HG02610 (cell line): ENCODE measurements around the gene AFF3.

ENCODE experiments used
- ATAC-seq: cut with Tn5 transposase; IDR thresholded peaks from one replicate; pipeline ENCODE4 v1.9.1; 2021; ENCODE audit warnings: mild to moderate bottlenecking, moderate library complexity; ENCODE audit not compliant: unreplicated experiment

The AFF3 gene

GRCh38 chr2:100045000-100045399 lies 97.4 kb downstream of the AFF3 start:
- ATAC-seq = no peak

DNA sequence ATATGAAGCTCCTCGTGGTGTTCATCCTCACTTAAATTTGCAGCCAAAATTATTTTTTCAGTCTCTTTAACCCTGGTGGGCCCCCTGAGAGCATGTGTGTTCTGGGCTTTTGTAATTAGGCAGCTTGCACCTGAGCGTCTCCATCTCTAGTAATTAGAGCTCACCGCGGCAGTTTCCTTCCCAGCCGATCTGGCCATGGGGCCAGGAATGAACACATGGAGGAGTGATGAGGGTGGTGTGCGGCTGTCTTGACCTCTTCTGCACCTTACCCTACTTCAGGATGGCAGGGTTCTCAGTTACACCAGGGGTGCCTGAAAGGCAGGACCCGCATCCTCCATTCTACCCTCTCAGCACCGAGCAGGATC lies 98.5 kb downstream of the AFF3 start:
- ATAC-seq = no peak

DNA sequence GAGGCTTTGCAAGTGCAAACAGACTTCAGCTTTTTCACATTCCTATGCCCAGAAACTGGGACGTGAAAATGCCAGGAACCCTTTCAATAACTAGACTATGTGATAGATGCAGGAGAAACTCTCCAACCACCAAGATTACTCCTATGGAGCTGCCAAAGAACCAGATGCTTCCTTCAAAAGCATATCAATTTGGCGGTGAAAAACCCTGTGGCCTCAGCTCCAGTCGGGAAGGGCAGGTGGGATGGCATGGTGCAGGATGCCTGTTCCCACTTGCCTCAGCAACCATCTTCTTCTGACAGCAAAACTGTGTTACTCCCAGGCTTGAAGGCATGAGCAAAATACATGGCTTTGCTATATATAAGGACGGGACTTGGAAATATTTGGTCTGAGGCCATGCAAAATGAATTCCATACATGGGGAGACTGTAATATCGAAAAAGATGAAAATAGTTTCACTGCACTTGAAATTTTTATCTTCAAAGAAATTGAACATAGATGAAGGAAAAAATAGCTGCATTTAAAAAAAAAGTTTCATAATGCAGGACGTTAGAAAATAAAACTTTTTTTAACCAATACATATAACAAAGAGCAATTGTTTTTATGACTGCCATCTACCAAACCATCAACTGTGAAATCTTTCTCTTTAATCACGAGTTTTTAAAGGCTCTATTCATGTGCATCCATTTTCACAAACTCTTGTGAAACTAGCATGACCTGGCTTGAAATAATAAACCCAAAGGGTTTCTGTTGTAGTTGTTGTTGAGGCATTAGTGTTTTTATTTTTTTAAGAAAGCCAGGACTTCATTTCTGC lies 99.1 kb downstream of the AFF3 start:
- no peak for ATAC-seq

GRCh38 chr2:100042562-100042961 lies 99.8 kb downstream of the AFF3 start:
- no peak for ATAC-seq

GRCh38 chr2:100041946-100042345 lies 100.4 kb downstream of the AFF3 start:
- no peak for ATAC-seq

DNA sequence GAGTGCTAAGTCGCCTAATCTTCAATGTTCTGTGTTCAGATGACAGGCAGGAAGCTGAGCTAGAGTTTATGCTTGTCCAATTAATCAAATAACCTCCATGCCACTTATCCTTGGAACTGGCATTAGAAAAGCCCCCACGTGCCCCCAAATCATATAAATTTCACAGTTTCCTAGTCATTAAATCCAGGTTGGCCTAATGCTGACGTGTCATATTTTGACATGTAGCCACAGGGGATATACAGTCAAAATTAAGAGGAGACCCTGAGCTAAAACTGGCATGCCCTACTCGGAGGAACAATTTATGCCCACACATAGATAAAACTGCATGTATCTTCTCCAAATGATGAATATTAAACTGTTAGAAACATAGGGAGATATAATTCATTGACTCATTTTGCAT lies 101.0 kb downstream of the AFF3 start:
- ATAC-seq = no peak

GRCh38 chr2:100040906-100041305 lies 101.5 kb downstream of the AFF3 start:
- ATAC-seq = no peak

GRCh38 chr2:100039291-100039980 lies 103.0 kb downstream of the AFF3 start:
- ATAC-seq = no peak

DNA sequence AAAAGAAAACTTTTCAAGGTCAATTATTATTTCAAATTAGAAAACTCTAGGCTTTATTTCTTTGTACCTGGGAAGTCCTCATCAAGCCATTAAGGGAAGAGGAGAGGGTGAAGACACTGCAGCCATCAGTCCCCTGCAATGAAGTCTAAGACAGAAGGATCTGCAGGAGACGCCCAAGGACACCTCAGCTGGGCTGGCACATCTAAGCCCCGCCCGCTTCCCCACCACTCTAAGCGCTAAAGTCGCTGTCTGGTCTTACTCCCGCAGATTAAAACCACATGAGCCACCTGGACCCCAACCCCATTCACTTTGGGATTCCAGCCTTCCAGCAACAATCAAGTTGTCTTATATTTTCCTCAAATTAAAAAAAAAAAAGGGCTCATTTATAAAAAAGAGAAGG lies 104.4 kb downstream of the AFF3 start:
- ATAC-seq = no peak

DNA sequence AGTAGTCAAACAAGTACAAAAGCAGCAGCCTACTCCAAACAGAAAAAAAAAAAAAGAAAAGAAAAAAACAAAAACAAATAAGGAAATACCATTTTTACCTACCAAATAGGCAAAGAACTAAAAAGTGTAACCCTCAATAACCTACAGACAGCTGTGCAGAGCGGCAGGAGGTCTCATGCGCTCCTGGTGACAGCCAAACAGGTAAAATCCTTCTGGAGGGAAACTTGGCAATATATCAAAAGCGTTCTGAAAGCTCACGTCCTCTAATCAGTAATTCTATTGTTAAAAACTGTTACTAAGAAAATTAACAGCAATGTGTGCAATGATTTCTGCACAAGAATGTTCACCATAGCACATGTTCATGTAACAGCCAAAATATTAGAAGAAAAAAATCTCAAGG lies 105.6 kb downstream of the AFF3 start:
- no peak for ATAC-seq

DNA sequence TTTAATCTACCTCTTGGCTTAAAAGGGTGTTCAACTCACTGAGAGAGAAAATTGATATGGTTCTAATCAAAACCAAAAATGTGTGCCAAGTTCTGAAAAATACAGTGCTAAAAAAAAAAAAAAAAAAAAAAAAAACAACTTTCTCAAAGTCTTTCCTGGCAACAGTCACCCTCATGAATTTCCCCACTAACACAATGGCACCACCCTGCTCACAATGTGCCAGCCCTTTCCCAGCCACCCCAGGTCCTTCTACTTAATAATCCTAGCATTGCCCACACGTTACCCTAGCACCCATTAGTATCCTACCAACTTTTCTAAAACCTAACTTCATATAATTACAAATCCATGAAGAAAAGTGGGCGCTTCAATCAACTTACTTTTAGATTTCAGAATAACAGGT lies 106.4 kb downstream of the AFF3 start:
- ATAC-seq = no peak

- no peak for ATAC-seq
These were observed 108.0 kb downstream of the AFF3 start for GRCh38 chr2:100034431-100034830.

DNA sequence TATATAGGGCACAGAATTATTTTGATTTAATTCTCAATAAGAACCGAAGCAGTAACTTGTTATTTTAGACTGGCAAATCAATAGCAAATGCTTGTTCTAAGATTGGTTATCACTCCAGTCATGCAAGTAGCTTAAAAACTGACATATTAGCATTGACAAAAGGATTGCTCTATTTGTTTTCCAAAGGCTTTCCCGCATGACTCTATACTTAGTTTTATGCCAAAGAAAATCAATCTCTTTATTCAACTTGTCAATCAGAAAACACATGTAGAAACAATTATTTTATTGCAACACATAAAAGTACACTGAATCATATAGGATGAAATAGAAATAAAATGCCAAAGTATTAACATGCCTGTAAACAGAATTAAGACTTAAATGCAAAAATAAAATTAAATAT lies 108.4 kb downstream of the AFF3 start:
- ATAC-seq = no peak

- ATAC-seq = no peak
These were observed 110.8 kb downstream of the AFF3 start for GRCh38 chr2:100031604-100032003.

DNA sequence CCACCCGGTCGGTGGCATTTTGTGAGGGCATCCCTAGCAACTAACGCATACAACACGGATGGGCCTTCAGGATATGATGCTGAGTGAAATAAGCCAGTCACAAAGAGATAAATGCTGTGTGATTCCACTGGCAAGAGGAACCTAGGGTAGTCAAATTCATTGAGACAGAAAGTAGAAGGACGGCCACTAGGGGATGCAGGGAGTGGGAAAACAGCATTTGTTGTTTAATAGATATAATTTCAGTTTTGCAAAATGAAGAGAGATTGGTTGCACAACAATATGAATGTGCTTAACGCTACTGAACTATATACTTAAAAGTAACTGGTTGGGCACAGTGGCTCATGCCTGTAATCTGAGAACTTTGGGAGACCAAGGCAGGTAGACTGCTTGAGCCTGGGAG lies 112.9 kb downstream of the AFF3 start:
- ATAC-seq = no peak

DNA sequence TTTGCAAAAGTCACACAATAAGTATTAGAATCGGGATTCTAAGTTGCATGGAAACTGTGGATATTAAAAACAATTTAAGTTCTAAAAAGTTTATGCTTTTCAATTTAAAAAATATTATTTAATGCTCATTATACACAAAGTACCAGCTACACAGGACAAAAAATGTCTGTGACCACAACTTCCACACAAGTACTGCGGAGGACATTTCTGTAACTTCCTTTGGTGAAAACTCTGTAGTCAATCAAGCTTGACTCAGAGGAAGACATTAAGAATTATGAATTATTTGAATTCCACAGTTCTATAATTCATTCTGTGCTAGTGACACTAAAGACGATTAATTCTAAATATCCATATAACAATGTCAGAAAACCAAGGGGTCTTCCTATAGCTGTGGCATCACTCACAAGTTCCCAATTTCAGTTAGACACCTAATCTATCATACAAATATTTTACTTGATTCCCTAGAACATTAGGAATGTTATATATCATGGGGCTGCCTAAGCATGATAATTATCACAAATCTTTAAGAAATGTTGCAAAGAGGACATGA lies 120.5 kb downstream of the AFF3 start:
- no peak for ATAC-seq

GRCh38 chr2:100019499-100019898 lies 122.9 kb downstream of the AFF3 start:
- ATAC-seq = no peak

DNA sequence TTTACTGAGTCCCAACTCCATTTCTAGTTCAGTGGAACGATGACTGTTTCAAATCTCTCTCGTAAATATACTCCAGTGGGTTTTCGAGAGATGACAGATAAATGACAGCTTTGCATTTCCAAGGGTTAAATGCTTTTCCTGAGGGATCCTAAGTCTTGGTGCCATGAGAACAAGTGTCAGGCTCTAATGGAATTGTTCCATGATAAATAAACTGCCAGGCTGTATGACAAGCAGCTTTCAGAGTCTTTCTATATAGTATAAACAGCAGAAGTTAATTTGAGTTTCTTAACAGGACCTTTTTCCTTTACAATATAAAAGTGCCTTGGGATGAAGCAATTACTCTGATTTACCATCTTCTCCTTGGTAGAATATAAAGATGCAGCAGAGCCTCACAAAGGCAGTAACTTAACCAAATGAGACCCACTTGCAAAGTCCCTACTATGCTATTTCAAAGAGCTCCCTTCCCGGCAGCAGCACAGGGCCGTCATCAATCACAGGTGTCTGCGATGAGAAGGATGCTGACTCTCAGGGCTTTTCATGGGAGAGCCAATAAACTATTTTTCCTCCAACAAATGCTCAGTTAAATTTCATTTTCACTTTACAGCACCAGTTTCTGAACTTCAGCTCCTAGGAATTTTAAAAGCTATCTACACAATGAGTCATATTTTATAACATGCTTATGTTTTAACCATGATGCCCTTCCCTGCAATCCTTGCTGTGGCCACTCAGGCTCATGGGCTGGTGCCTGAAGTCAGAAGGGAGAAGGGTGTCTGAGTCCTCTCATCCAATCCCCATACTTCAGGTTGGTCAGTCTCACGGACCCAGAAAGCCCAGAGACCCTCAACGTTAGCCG lies 123.8 kb downstream of the AFF3 start:
- ATAC-seq = no peak

DNA sequence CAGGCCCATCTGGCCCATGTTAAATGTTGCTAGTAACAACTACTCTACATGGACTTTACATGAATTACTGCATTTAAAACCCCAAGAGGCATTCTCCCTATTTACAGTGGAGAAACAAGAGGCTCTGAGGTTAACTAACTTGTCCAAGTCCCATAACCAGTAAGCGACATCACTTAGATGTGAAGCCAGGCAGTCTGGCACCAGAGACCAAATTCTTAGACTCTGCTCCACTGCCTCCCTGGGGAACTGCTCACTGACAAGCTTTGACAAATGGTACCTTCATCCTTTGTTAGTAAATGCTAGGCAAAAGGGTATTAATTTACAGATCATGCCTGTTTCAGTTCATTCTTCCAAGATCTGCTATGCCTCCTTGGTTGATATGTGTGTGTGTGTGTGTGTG lies 124.8 kb downstream of the AFF3 start:
- ATAC-seq = no peak

GRCh38 chr2:100016756-100017155 lies 125.6 kb downstream of the AFF3 start:
- ATAC-seq = no peak

DNA sequence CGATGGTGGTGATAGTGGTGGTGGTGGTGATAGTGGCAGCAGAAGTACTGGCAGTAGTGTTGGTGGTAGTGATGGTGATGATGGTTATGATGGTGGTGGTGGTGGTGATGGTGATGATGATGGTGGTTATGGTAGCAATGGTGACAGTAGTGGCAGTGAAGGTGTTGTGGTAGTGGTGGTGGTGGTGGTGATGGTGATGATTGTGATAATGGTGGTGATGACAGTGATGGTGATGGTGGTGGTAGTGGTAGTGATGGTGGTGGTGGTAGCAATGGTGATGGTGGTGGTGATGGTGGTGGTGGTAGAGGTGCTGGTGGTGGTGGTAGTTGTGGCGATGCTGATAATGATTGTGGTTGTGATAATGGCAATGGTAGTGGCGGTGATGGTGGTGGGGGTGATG lies 126.5 kb downstream of the AFF3 start:
- ATAC-seq = no peak
